ENCODE measurements around the gene DLL1. TPM values are rescaled to one million over a fixed set of nuclear protein-coding genes. Genes with fewer than 3 reads are reported as not detected.

DLL1 gene
- polyA plus RNA-seq, 3 donors, result 0.17 TPM; not detected in 2

DNA sequence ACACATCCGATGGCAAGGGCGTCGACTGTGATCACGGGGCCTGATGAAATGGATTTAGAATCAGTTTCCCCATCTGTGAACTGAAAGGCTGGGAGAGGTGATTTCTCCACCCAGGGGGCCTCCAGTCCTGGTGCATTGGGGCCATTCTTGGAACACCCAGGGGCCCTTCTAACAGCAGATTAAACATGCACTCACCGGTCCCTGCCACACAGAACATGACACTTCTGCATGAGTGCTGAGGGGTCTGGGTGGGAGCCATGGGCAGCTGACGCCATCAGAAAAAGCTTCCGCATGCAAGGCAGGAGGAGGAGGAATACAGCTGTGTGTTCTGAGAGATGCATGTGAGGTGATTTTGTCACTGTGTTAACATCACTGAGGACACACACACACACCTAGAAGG, 26.8 kb downstream of the DLL1 start:
- Mint-ChIP-seq H3K4me1 (peaks cover 13% of the 10 kb centered on the region), H3K4me3 (peak overlapping the region; percentile 12 to 32), H3K27ac (no peak overlapping the region), H3K27me3 (ENCODE audit: low read depth in 3 of 3) (peaks cover 22 to 35% (median 24%) of the 10 kb centered on the region in 3 donors), H3K36me3 (no peaks in the 10 kb centered on the region), H3K9me3 (peaks cover 0 to 2% (median 0%) of the 10 kb centered on the region in 7 donors)
- Histone ChIP-seq H3K79me2 (ENCODE audit: insufficient read depth, low read length) (no peaks in the 10 kb centered on the region), H3K4me3 (replicated peaks in 1 of 3; ENCODE audit: low read depth in 2 of 3, low read length in 3 of 3) (no peak overlapping the region), H3K9ac (ENCODE audit: insufficient read depth, low read length, poor library complexity, severe bottlenecking) (no peak overlapping the region), H3K36me3 (replicated peaks in 1 of 2; ENCODE audit: control insufficient read depth in 1 of 2, insufficient read depth in 2 of 2, low read length in 2 of 2) (no peaks in the 10 kb centered on the region), H2AFZ (ENCODE audit: insufficient read depth, low read depth, low read length, poor library complexity, severe bottlenecking) (no peak overlapping the region), H3K9me3 (replicated peaks in 1 of 2; ENCODE audit: control insufficient read depth in 1 of 2, insufficient read depth in 1 of 2, low read length in 2 of 2) (no peaks in the 10 kb centered on the region), H3K27ac (ENCODE audit: low read depth in 1 of 2, low read length in 2 of 2) (no peak overlapping the region), H4K20me1 (ENCODE audit: insufficient read depth, low read length) (no peaks in the 10 kb centered on the region), H3K4me2 (replicated peaks; ENCODE audit: extremely low read depth, low read length, poor library complexity, severe bottlenecking) (no peak overlapping the region), H3K27me3 (ENCODE audit: control insufficient read depth in 2 of 2, insufficient read depth in 2 of 2, low read length in 2 of 2) (peaks cover 0 to 3% of the 10 kb centered on the region in 2 donors), H3K4me1 (ENCODE audit: control insufficient read depth in 1 of 2, insufficient read depth in 2 of 2, low read length in 2 of 2) (peaks cover 12 to 14% of the 10 kb centered on the region in 2 donors)
- DNase-seq, result no peak
- intact Hi-C loops (cut with micrococcal nuclease), result no loop called here
- WGBS (ENCODE audit: insufficient coverage), result 90% methylated on average over 4 of the region's 7 CpGs
- TF ChIP-seq CTCF (IDR thresholded peaks at IDR 0.05), result no peak

DNA sequence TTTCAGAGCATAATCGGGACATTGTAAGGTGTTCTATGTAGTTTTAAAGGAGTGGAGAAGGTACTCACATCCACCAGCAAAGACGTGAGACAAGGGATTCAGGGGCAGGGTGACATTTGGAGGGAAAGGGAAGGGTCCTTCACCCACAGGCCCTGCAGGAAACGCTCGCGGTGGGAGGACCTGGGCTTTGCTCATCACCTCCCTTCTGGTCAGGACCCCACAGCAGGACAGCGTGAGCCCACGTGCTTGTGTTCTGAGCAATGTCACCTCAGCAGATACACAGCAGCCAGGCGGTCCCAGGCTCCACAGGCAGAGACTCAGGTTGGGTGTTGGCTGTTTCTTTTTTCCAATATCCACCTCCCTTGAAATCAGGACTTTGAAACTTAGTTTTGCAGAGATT, 27.5 kb downstream of the DLL1 start:
- Histone ChIP-seq H3K9me3 (replicated peaks in 1 of 2; ENCODE audit: control insufficient read depth in 1 of 2, insufficient read depth in 1 of 2, low read length in 2 of 2) (no peaks in the 10 kb centered on the region), H3K4me2 (replicated peaks; ENCODE audit: extremely low read depth, low read length, poor library complexity, severe bottlenecking) (no peak overlapping the region), H3K9ac (ENCODE audit: insufficient read depth, low read length, poor library complexity, severe bottlenecking) (no peak overlapping the region), H3K27me3 (ENCODE audit: control insufficient read depth in 2 of 2, insufficient read depth in 2 of 2, low read length in 2 of 2) (peaks cover 0 to 3% of the 10 kb centered on the region in 2 donors), H3K4me1 (ENCODE audit: control insufficient read depth in 1 of 2, insufficient read depth in 2 of 2, low read length in 2 of 2) (peaks cover 12 to 14% of the 10 kb centered on the region in 2 donors), H3K79me2 (ENCODE audit: insufficient read depth, low read length) (no peaks in the 10 kb centered on the region), H3K27ac (ENCODE audit: low read depth in 1 of 2, low read length in 2 of 2) (no peak overlapping the region), H3K36me3 (replicated peaks in 1 of 2; ENCODE audit: control insufficient read depth in 1 of 2, insufficient read depth in 2 of 2, low read length in 2 of 2) (no peaks in the 10 kb centered on the region), H4K20me1 (ENCODE audit: insufficient read depth, low read length) (no peaks in the 10 kb centered on the region), H3K4me3 (replicated peaks in 1 of 3; ENCODE audit: low read depth in 2 of 3, low read length in 3 of 3) (no peak overlapping the region), H2AFZ (ENCODE audit: insufficient read depth, low read depth, low read length, poor library complexity, severe bottlenecking) (no peak overlapping the region)
- no peaks in the 10 kb centered on the region for H3K36me3 Mint-ChIP-seq
- peak overlapping the region in 1 of 2 donors; percentile 21 for H3K4me3 Mint-ChIP-seq
- peaks cover 24 to 35% (median 25%) of the 10 kb centered on the region in 3 donors for H3K27me3 Mint-ChIP-seq (ENCODE audit: low read depth in 3 of 3)
- peaks cover 13% of the 10 kb centered on the region for H3K4me1 Mint-ChIP-seq
- intact Hi-C loops (cut with micrococcal nuclease), result no loop called here
- H3K9me3 Mint-ChIP-seq, result peaks cover 0 to 2% (median 0%) of the 10 kb centered on the region in 7 donors
- no peak overlapping the region for H3K27ac Mint-ChIP-seq
- TF ChIP-seq CTCF (IDR thresholded peaks at IDR 0.05), result no peak
- WGBS (ENCODE audit: insufficient coverage), result no CpG with 5 or more reads among the region's 8 CpGs
- DNase-seq, result no peak
